H9 (cell line): ENCODE data around the gene TADA2B. TPM values are rescaled to one million over a fixed set of nuclear protein-coding genes. Genes with fewer than 3 reads are reported as not detected.
A peak's percentile ranks its signal among the peaks of the same experiment; 100 is the strongest.

Experiments used
- DNase-seq: peaks from one replicate; pipeline ENCODE4 v3.0.0-alpha.2; 2017
- H2AFZ ChIP-seq: one replicate; pipeline ENCODE4 v1.6.1; 2013; ENCODE audit warnings: mild to moderate bottlenecking, low read length, control low read depth, moderate library complexity
- H2AK5ac ChIP-seq: 2 replicates; pipeline ENCODE4 v1.6.1; 2013; ENCODE audit warnings: low read length, control low read depth, mixed read lengths; ENCODE audit not compliant: insufficient read length
- H2BK120ac ChIP-seq: one replicate; pipeline ENCODE4 v1.6.1; 2013; ENCODE audit warnings: low read depth, mild to moderate bottlenecking, low read length, control low read depth, inconsistent platforms; ENCODE audit not compliant: poor library complexity, severe bottlenecking
- H2BK12ac ChIP-seq: 2 replicates; pipeline ENCODE4 v1.6.1; 2013; ENCODE audit warnings: low read length, control low read depth, mixed read lengths, low read depth; ENCODE audit not compliant: insufficient read length
- H2BK15ac ChIP-seq: 2 replicates; pipeline ENCODE4 v1.6.1; 2013; ENCODE audit warnings: low read depth, low read length, control low read depth
- H2BK20ac ChIP-seq: one replicate; pipeline ENCODE4 v1.6.1; 2013; ENCODE audit warnings: low read depth, mild to moderate bottlenecking, low read length, control low read depth, inconsistent platforms; ENCODE audit not compliant: poor library complexity, severe bottlenecking
- H2BK5ac ChIP-seq: 2 replicates; pipeline ENCODE4 v1.6.1; 2013; ENCODE audit warnings: low read length, control low read depth, mixed read lengths; ENCODE audit not compliant: insufficient read length
- H3K14ac ChIP-seq: 2 replicates; pipeline ENCODE4 v1.6.1; 2013; ENCODE audit warnings: low read length, control low read depth; ENCODE audit not compliant: insufficient read depth
- H3K18ac ChIP-seq: 2 replicates; pipeline ENCODE4 v1.6.1; 2013; ENCODE audit warnings: low read depth, mild to moderate bottlenecking, mixed read lengths, low read length, control low read depth; ENCODE audit not compliant: insufficient read length
- H3K23ac ChIP-seq: 2 replicates; pipeline ENCODE4 v1.6.1; 2013; ENCODE audit warnings: low read length, control low read depth, mixed read lengths, low read depth; ENCODE audit not compliant: insufficient read length
- H3K23me2 ChIP-seq: 2 replicates; pipeline ENCODE4 v1.6.1; 2013; ENCODE audit warnings: low read depth, mild to moderate bottlenecking, mixed read lengths, low read length, control low read depth; ENCODE audit not compliant: insufficient read length, poor library complexity, severe bottlenecking
- H3K27ac ChIP-seq: 2 replicates; pipeline ENCODE4 v1.5.1; 2013; ENCODE audit warnings: low read length, control low read depth, mixed read lengths, low read depth; ENCODE audit not compliant: insufficient read length
- H3K27me3 ChIP-seq: 2 replicates; pipeline ENCODE4 v1.6.1; 2013; ENCODE audit warnings: low read length, control low read depth, inconsistent platforms; ENCODE audit not compliant: insufficient read depth
- H3K4ac ChIP-seq: 2 replicates; pipeline ENCODE4 v1.6.1; 2013; ENCODE audit warnings: low read depth, mild to moderate bottlenecking, control low read depth, inconsistent platforms, low read length, moderate library complexity
- H3K4me1 ChIP-seq: 2 replicates; pipeline ENCODE4 v1.6.1; 2013; ENCODE audit warnings: low read length, control low read depth, inconsistent platforms; ENCODE audit not compliant: insufficient read depth
- H3K4me2 ChIP-seq: 2 replicates; pipeline ENCODE4 v1.6.1; 2013; ENCODE audit warnings: low read length, control low read depth, mixed read lengths; ENCODE audit not compliant: insufficient read length, insufficient read depth
- H3K56ac ChIP-seq: 2 replicates; pipeline ENCODE4 v1.6.1; 2013; ENCODE audit warnings: low read depth, mild to moderate bottlenecking, mixed read lengths, low read length, control low read depth; ENCODE audit not compliant: insufficient read length
- H3K79me1 ChIP-seq: 2 replicates; pipeline ENCODE4 v1.6.1; 2013; ENCODE audit warnings: low read depth, mild to moderate bottlenecking, moderate library complexity, low read length, control low read depth, inconsistent platforms; ENCODE audit not compliant: insufficient read depth, poor library complexity, severe bottlenecking
- H3K79me2 ChIP-seq: 2 replicates; pipeline ENCODE4 v1.6.1; 2013; ENCODE audit warnings: low read length, control low read depth, inconsistent platforms; ENCODE audit not compliant: insufficient read depth
- H3K9ac ChIP-seq: 2 replicates; pipeline ENCODE4 v1.6.1; 2013; ENCODE audit warnings: low read length, control low read depth, mixed read lengths; ENCODE audit not compliant: insufficient read length; ENCODE audit errors: extremely low read depth
- H3K9me3 ChIP-seq: one replicate; pipeline ENCODE4 v1.6.1; 2013; ENCODE audit warnings: low read depth, low read length, inconsistent platforms; ENCODE audit not compliant: control insufficient read depth
- H3T11ph ChIP-seq: one replicate; pipeline ENCODE4 v1.6.1; 2013; ENCODE audit warnings: mild to moderate bottlenecking, low read length, control low read depth, inconsistent platforms
- H4K20me1 ChIP-seq: one replicate; pipeline ENCODE4 v1.6.1; 2013; ENCODE audit not compliant: control insufficient read depth, insufficient read length, insufficient read depth
- H4K5ac ChIP-seq: 2 replicates; pipeline ENCODE4 v1.6.1; 2013; ENCODE audit warnings: low read depth, mild to moderate bottlenecking, mixed read lengths, low read length, control low read depth; ENCODE audit not compliant: insufficient read length
- H4K8ac ChIP-seq: replicated peaks from 2 replicates; pipeline ENCODE4 v1.6.1; 2013; ENCODE audit warnings: low read length, control low read depth, mixed read lengths, low read depth; ENCODE audit not compliant: insufficient read length
- H4K91ac ChIP-seq: 2 replicates; pipeline ENCODE4 v1.6.1; 2013; ENCODE audit warnings: low read depth, mild to moderate bottlenecking, moderate library complexity, mixed read lengths, low read length, control low read depth; ENCODE audit not compliant: insufficient read length
- H3K27ac Mint-ChIP-seq, 3 experiments: 2 replicates in 2 of 3; 3 replicates in 1 of 3; pipeline ENCODE4 v1.8.0; 2020 to 2021; ENCODE audit warnings: mixed read lengths in 3 of 3, mild to moderate bottlenecking in 1 of 3, moderate library complexity in 1 of 3
- H3K27me3 Mint-ChIP-seq: 2 replicates; pipeline ENCODE4 v1.8.0; 2021; ENCODE audit warnings: low read depth, mild to moderate bottlenecking, moderate library complexity, mixed read lengths
- H3K36me3 Mint-ChIP-seq, 3 experiments: 2 replicates in 2 of 3; 3 replicates in 1 of 3; pipeline ENCODE4 v1.8.0; 2020 to 2021; ENCODE audit warnings: low read depth in 3 of 3, mixed read lengths in 3 of 3; ENCODE audit not compliant: insufficient read depth in 1 of 3
- H3K4me1 Mint-ChIP-seq, 2 experiments: 2 replicates each; pipeline ENCODE4 v1.8.0; 2020; ENCODE audit warnings: mixed read lengths in 2 of 2
- H3K4me3 Mint-ChIP-seq, 2 experiments: 2 replicates in 1 of 2; 3 replicates in 1 of 2; pipeline ENCODE4 v1.8.0; 2020 to 2021; ENCODE audit warnings: mild to moderate bottlenecking in 2 of 2, mixed read lengths in 2 of 2, moderate library complexity in 1 of 2
- H3K9me3 Mint-ChIP-seq, 2 experiments: 2 replicates in 1 of 2; 3 replicates in 1 of 2; pipeline ENCODE4 v1.8.0; 2020; ENCODE audit warnings: mild to moderate bottlenecking in 2 of 2, mixed read lengths in 2 of 2, moderate library complexity in 1 of 2
- WGBS: extraction: QIAGEN DNeasy Blood & Tissue Kit; methylation state at CpG from one replicate; pipeline ENCODE4 v1.1.7; 2013; ENCODE audit warnings: missing lambda C conversion rate, low lambda C conversion rate, mixed read lengths; ENCODE audit not compliant: insufficient read length; ENCODE audit errors: extremely low coverage; 5-methylcytosine and 5-hydroxymethylcytosine counted together
- total RNA-seq: library from RNA; stranded (reverse); gene quantifications from 2 replicates; pipeline ENCODE4 v1.2.1, GENCODE V29; 2021
- TF ChIP-seq, protein P1 (sequence below): fragments of 200-600 bp; sonication (generic); conservative IDR thresholded peaks from 3 replicates; pipeline ENCODE4 v1.8.0; 2021; ENCODE audit warnings: antibody characterized with exemption, mild to moderate bottlenecking

TADA2B gene
- total RNA-seq, 1 experiment from 2014 or later = 14.0 TPM

DNA sequence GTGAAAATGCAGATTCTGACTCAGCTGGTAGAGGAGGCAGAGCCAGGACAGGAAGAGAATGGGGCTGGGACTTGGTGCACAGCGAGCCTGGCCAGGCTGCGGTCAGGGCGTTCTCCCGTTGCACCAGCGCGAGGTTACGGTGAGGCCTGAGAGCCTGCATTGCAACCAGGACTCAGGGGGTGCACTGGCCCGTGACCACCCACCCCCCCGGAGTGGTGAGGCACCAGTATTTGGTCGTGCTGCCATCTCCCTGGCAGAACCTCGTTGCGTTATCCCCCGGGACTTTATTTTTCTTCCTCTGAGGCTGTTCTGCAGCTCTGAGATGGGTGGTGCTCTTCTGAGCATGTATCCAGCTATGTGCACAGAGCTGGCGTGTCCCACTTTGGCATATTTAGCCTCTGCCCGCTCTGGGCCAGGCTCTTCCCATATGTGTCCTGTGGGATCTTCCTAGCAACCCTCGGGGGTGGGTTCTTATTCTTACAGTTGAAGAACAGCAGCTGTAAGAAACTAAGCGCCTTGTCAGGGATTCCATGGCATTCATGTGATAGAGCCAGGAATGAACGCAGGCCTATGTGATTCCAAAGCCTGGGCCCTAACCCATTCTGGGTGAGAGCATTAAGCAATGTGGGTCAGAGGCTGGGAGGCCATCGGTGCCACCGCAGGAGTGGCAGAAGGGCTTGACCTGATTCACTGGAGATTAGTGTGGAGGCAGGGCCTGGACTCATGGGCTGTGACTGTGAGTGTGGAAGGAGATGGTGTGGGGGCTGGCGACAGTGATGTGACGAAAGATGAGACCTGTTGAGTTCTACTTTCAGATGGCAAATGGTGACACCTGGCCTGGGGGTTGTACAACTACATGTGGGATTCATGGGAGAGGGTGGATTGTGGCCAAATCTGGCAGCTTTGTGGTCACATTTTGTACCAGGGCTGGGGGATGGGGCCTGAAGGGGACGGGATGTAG, 3.1 kb downstream of the TADA2B start:
- H3K27me3 ChIP-seq = peaks cover 9% of the 10 kb centered on the region; the same call in 1 of the 2 replicates
- peaks cover 10% of the 10 kb centered on the region for H3K79me2 ChIP-seq
- no peaks in the 10 kb centered on the region; a peak in 2 of 7 replicates for H3K36me3 Mint-ChIP-seq
- peak overlapping the region in 1 of 3 experiments; percentile 15; a peak in 1 of 7 replicates for H3K27ac Mint-ChIP-seq
- no peak overlapping the region for H2BK20ac ChIP-seq
- H4K8ac ChIP-seq = no peak overlapping the region
- no peak overlapping the region for H4K91ac ChIP-seq
- no peak overlapping the region for H2BK5ac ChIP-seq
- H3K23ac ChIP-seq = no peak overlapping the region
- H3K56ac ChIP-seq = no peak overlapping the region
- H3K4me1 ChIP-seq = peaks cover 3% of the 10 kb centered on the region; the same call in 1 of the 2 replicates
- TF ChIP-seq, protein P1, sequence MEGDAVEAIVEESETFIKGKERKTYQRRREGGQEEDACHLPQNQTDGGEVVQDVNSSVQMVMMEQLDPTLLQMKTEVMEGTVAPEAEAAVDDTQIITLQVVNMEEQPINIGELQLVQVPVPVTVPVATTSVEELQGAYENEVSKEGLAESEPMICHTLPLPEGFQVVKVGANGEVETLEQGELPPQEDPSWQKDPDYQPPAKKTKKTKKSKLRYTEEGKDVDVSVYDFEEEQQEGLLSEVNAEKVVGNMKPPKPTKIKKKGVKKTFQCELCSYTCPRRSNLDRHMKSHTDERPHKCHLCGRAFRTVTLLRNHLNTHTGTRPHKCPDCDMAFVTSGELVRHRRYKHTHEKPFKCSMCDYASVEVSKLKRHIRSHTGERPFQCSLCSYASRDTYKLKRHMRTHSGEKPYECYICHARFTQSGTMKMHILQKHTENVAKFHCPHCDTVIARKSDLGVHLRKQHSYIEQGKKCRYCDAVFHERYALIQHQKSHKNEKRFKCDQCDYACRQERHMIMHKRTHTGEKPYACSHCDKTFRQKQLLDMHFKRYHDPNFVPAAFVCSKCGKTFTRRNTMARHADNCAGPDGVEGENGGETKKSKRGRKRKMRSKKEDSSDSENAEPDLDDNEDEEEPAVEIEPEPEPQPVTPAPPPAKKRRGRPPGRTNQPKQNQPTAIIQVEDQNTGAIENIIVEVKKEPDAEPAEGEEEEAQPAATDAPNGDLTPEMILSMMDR = no peak
- peak overlapping the region in 1 of 2 experiments; percentile 28; a peak in 2 of 5 replicates for H3K4me3 Mint-ChIP-seq
- no peak overlapping the region for H2AK5ac ChIP-seq
- H3K27me3 Mint-ChIP-seq = peaks cover 21% of the 10 kb centered on the region
- peaks cover 4% of the 10 kb centered on the region for H3K79me1 ChIP-seq
- no peak overlapping the region for H3K4ac ChIP-seq
- DNase-seq = no peak
- peaks cover 19% of the 10 kb centered on the region for H3K23me2 ChIP-seq
- H3K9ac ChIP-seq = no peak overlapping the region
- H3K9me3 Mint-ChIP-seq = no peaks in the 10 kb centered on the region
- H2AFZ ChIP-seq = no peak overlapping the region
- no peak overlapping the region for H4K5ac ChIP-seq
- no peak overlapping the region for H2BK120ac ChIP-seq
- no peak overlapping the region for H3K4me2 ChIP-seq
- no peak overlapping the region for H3K14ac ChIP-seq
- no peak overlapping the region for H2BK12ac ChIP-seq
- no peak overlapping the region for H2BK15ac ChIP-seq
- H3T11ph ChIP-seq = no peak overlapping the region
- no CpG with 5 or more reads among the region's 23 CpGs for WGBS
- H3K9me3 ChIP-seq = no peaks in the 10 kb centered on the region
- H4K20me1 ChIP-seq = no peaks in the 10 kb centered on the region
- H3K27ac ChIP-seq = no peak overlapping the region
- H3K18ac ChIP-seq = no peak overlapping the region
- peaks cover 33 to 40% of the 10 kb centered on the region in 2 experiments for H3K4me1 Mint-ChIP-seq
